NCI-H146 (cell line): ENCODE measurements around the gene TSPAN17.

ENCODE experiments used
- DNase-seq: peaks from one replicate; lab custom pipeline; 2025; lab: John Stamatoyannopoulos, UW

The TSPAN17 gene

DNA sequence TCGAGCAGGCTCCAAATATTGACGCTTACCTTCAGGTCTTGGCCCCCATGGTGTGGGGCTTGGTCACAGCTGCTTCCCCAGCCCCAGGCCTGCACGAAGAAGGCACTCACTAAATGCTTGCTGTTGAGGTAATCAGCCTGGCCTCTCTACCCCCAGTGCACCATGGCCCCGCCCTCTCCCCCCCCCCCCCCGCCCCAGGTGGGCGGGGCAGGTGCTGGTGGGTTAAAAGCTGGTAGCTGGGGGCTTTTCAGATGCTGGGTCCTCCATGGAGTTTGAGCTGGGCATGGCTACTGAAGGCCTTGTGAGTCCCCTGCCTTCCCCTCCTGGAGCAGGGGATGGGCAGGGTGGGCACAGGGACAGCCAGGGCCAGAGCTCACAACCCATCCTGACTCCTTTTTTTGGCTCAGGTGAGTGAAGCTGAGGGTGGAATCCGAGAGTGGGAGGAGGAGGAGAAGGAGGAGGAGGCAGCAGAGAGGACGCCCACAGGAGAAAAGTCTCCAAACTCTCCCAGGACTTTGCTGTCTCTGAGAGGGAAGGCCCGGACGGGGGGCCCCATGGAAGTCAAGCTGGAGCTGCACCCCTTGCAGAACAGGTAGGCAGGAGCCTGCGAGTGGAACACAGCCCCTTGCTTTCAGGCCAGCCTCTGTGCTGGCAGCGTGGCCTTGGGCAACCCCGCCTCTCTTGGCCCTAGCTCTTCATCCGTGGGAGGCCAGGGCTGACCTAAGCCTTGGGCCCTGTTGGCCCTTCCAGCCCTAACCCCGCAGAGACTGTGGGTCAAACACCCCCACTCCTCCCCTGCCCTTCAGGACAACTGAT lies 4.4 kb upstream of the TSPAN17 start:
- DNase-seq, result no peak

- DNase-seq, result no peak
Observed at GRCh38 chr5:176643491-176644219, 3.6 kb upstream of the TSPAN17 start.

GRCh38 chr5:176644294-176644693 lies 3.0 kb upstream of the TSPAN17 start:
- DNase-seq, result no peak

GRCh38 chr5:176644878-176645670 lies 2.2 kb upstream of the TSPAN17 start:
- DNase-seq, result no peak

- no peak for DNase-seq
Observed at GRCh38 chr5:176646049-176646706, 1.1 kb upstream of the TSPAN17 start.

GRCh38 chr5:176646707-176647029 lies 616 bp upstream of the TSPAN17 start:
- no peak for DNase-seq

- DNase-seq, result peak; percentile 22
Observed at GRCh38 chr5:176647843-176648473, 674 bp downstream of the TSPAN17 start.

- no peak for DNase-seq
Observed at GRCh38 chr5:176648474-176649194, 1.4 kb downstream of the TSPAN17 start.

- DNase-seq, result no peak
Observed at GRCh38 chr5:176650354-176650884, 3.1 kb downstream of the TSPAN17 start.

DNA sequence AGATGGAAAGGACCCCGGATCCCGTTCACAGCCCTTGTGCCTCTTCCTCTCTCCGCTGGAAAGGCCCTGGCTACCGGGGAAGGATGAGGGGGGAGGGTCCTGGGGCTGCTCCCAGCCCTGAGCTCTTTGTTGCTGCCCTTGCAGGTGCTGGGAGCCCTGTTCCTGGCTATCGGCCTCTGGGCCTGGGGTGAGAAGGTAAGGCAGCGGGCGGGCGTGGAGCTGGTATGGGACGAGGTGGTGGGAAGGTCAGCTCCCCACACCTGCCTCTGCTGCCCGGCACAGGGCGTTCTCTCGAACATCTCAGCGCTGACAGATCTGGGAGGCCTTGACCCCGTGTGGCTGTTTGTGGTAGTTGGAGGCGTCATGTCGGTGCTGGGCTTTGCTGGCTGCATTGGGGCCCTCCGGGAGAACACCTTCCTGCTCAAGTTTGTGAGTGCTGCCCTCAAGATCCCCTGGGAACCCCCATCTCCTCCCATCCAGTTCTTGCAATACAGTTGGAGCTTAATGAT lies 4.2 kb downstream of the TSPAN17 start:
- no peak for DNase-seq

DNA sequence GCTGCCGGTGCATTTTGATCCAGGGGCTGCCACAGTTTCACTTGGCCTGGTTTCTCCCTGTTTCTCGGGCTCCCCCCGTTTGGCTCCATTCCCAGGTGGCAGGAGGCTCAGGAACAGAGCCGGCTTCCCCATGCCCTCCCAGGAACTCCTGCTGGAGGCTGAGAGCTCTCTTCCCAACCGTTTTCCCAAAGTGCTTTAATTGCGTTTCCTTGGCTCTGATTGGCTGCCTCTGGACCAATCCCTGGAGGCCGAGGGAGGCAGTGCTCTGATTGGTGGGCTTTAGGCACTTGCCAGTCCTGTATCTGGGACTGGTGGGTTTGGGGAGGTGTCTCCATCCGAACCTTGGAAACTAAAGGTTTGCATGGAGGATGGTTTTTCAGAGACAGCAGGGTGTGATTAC lies 4.9 kb downstream of the TSPAN17 start:
- no peak for DNase-seq

DNA sequence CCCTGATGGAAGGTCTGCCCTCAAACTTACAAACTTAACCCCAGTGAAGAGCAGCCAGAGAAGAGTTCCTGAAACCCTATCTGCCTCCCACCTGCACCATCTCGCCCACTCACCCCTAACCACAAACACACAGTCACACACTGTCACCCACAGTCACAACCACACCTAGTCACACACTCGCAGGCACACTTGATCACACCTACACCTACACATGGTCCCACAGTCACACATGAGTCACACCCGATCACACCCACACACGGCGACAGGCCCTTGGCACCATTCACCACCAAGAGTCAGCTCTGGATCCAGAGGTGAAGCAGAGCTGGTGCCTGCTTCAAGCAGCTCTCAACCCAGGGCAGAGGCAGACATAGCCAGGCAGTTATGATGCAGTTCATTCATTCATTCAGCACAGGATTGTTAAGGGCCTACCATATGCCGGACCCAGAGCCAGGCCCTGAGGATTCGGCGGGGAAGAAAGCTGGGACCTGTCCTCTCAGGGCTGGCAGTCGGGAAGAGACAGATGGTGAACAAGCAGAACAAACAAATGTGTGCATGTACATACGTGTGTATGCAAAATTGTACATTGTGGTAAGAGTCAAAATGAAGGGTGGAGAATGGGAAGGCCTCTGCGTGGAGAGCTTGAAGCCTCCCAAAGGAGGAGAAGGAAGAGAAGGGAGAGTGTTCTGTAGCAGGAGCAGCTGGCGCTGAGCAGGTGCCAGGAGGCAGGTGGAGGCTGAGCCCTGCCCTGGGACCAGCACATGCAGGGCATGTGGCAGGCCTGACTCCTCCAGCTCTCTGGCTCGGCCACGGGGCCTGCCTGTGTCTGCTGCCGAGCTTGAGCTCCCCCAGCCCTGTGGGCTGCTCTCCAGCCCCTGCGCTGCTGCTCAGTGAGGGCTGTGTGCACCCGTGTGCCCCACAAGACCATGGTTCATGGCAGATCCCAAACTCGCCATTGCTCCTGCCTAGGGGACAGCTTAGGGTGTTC lies 6.4 kb downstream of the TSPAN17 start:
- no peak for DNase-seq

GRCh38 chr5:176654856-176655255 lies 7.6 kb downstream of the TSPAN17 start:
- DNase-seq, result no peak

DNA sequence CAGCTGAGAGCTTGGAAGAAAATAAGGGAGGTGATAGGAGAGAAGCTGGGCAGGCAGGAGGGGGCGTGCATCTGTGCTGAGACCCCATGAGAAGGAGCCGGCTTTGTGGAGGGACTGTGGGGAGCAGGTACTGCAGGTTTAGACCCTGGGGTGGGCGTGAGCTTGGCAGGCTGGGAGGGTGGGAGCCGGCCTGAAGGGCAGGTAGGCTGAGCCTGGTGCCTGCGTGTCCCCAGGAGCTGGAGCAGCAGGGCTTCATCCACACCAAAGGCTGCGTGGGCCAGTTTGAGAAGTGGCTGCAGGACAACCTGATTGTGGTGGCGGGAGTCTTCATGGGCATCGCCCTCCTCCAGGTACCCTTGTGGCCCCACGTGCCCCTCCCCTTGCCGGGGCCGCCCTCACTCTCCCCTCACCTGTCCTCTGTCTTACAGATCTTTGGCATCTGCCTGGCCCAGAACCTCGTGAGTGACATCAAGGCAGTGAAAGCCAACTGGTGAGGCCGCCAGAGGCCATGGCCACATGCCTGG lies 9.2 kb downstream of the TSPAN17 start:
- DNase-seq, result no peak

DNA sequence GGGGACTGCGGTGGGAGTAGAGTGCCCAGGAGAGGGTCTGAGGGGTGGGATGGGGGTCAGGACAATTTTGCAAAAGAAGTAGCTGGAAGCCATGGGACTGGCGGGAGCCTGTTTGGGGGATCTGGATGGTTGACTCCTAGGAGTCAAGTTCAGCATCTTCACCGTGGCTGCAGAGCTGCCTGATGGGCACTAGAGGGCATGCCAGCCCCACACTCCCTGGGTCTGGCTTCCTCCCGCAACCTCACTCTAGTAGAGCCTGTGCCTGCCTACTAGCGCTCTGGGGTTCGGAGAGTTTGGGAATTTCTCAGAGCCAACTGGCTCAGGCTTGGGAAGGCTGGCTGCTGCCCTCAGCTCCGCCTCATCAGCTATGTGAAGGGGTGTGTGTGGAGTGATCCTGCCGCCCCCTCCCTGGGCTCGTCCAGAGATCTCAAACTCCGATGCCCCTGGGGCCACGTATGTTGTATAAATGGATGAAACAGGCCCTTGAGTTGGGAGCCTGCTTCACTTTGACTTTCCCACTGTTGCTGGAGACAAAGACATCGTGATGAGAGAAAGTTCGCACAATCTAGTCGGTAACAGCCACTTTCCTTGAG lies 10.8 kb downstream of the TSPAN17 start:
- peak; percentile 57 for DNase-seq

GRCh38 chr5:176658817-176659511 lies 11.7 kb downstream of the TSPAN17 start:
- DNase-seq, result no peak

DNA sequence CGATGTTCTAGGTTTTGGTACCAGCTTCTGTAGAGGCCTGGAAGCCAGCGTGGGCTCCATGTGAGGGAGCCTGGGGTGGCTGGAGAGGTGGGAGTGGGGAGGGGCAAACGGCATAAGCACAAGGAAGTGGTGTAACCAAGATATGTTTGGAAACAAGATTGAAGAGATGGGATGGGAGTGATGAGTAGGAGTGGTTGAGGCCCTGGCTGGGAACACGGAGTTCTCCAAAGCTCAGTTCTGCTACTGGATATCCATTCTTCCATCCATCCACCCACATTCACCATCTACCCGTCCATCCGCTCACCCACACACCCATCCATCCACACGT lies 12.2 kb downstream of the TSPAN17 start:
- DNase-seq, result no peak

- no peak for DNase-seq
Observed at GRCh38 chr5:176659860-176660461, 12.7 kb downstream of the TSPAN17 start.
